Body of pancreas (tissue), 4 donors: ENCODE data around the gene ARHGEF4.

Experiments used
- POLR2A ChIP-seq, 3 donors: fragments of 450-650 bp; IDR thresholded peaks; one replicate each; pipeline ENCODE4 v1.6.1; 2016; ENCODE audit warnings: antibody characterized with exemption in 3 of 3, mild to moderate bottlenecking in 2 of 3
- TF ChIP-seq, protein P1 (sequence below), 7 experiments: fragments of 450-650 bp in 4 of 7; fragments of 200-600 bp in 3 of 7; sonication (generic) in 3 of 7; IDR thresholded peaks; one replicate each; pipeline ENCODE4 v1.5.1; 2016 to 2019; ENCODE audit warnings: antibody characterized with exemption in 7 of 7

DNA sequence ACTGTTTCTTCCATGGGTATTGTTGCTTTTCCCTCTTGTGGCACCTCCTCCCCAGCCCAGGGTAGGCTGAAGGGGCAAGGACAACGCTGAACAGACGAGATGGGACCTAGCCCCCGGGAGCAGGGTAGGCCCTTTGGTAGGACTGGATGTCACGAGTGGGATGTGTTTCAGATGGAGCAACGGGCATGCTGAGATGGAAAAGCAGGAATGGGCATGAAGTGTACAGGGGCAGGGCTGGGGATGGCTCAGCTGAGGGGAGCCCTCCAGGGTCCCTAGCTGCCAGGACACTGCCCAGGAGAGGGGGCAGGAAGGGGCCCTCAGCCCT, 33.4 kb downstream of the ARHGEF4 start:
- TF ChIP-seq, protein P1, sequence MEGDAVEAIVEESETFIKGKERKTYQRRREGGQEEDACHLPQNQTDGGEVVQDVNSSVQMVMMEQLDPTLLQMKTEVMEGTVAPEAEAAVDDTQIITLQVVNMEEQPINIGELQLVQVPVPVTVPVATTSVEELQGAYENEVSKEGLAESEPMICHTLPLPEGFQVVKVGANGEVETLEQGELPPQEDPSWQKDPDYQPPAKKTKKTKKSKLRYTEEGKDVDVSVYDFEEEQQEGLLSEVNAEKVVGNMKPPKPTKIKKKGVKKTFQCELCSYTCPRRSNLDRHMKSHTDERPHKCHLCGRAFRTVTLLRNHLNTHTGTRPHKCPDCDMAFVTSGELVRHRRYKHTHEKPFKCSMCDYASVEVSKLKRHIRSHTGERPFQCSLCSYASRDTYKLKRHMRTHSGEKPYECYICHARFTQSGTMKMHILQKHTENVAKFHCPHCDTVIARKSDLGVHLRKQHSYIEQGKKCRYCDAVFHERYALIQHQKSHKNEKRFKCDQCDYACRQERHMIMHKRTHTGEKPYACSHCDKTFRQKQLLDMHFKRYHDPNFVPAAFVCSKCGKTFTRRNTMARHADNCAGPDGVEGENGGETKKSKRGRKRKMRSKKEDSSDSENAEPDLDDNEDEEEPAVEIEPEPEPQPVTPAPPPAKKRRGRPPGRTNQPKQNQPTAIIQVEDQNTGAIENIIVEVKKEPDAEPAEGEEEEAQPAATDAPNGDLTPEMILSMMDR (IDR thresholded peaks at IDR 0.05): no peak
- TF ChIP-seq POLR2A (IDR thresholded peaks at IDR 0.05): no peak
